ENCODE results near the gene CD83.
"Not testable (repeated sequence)": the region's sequence is repeated elsewhere in the genome, so short reads cannot be mapped to it uniquely, and the experiment has no call there.

CD83 gene

DNA sequence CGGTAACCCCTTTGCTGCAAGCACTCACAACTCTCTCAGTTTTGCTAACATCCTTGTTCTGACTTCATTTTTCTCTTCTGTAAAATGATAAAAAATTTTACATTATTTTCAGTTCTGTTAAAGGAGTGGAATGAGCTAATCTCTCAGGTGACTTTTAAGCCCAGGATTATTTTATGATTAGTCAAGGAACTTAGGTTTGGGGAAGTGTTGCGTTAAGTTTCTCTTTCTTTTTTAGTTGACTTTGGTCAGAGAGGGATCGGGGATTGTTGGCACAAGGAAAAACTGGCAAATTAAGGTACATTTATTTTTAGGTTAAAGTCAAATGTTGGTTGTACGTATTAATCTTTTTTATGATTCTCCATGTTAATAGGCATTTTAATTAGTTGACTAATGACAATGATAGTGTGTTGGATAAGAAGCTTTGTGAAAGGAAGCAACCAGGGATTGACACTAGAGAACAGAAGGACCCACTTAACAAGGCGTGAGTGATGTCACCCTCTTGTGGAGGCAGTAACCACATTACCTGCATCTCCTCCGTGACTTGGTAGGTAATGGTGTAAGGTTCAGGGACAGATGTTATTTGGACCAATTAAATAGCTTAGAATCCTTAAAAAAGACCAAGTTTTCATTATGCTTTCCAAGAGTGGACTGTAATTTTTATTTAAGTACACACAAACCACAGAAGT is 31.6 kb downstream of the CD83 start:
- TF ChIP-seq, protein P1, sequence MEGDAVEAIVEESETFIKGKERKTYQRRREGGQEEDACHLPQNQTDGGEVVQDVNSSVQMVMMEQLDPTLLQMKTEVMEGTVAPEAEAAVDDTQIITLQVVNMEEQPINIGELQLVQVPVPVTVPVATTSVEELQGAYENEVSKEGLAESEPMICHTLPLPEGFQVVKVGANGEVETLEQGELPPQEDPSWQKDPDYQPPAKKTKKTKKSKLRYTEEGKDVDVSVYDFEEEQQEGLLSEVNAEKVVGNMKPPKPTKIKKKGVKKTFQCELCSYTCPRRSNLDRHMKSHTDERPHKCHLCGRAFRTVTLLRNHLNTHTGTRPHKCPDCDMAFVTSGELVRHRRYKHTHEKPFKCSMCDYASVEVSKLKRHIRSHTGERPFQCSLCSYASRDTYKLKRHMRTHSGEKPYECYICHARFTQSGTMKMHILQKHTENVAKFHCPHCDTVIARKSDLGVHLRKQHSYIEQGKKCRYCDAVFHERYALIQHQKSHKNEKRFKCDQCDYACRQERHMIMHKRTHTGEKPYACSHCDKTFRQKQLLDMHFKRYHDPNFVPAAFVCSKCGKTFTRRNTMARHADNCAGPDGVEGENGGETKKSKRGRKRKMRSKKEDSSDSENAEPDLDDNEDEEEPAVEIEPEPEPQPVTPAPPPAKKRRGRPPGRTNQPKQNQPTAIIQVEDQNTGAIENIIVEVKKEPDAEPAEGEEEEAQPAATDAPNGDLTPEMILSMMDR (IDR thresholded peaks at IDR 0.05; ENCODE audit: low read depth, low read length), result no peak
- DNase-seq (ENCODE audit: low read depth in 2 of 2), result no peak
- H3K4me3 ChIP-seq (replicated peaks in 1 of 2; ENCODE audit: low read depth in 2 of 2, low read length in 2 of 2), result no peak overlapping the region

DNA sequence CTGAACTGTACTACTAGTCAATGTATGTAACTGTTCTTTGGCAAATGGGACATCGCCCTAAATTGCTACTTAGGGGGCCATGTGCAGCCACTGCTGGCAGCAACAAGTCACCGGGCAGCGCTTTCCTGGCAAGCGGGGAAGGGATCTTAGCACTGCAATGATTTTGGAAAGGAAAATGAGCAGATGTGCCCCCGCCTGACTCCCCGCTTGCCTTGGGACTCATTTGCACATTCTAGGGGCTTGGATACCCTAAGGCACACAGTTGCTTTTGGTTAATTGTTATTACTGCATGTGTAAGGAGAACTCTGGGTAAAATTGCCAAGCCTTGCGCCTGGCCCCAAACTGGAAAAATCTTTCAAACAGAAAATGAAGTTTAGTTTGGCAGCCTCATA is 32.2 kb downstream of the CD83 start:
- H3K4me3 ChIP-seq (replicated peaks in 1 of 2; ENCODE audit: low read depth in 2 of 2, low read length in 2 of 2), result no peak overlapping the region
- TF ChIP-seq, protein P1 (IDR thresholded peaks at IDR 0.05; ENCODE audit: low read depth, low read length), result no peak
- DNase-seq (ENCODE audit: low read depth in 2 of 2), result no peak

DNA sequence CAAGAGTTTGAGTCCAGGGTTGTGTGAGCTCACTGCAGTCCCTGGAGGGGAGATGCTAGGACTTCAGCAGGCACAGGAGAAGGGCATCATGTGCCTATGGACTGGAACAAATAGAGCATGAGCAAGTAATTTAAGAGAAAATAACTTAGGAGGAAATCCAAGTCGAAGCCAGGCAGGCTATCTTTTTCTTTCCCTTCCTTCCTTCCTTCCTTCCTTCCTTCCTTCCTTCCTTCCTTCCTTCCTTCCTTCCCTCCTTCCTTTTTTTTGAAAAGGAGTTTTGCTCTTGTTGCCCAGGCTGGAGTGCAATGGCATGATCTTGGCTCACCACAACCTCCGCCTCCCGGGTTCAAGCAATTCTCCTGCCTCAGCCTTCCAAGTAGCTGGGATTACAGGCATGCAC is 33.7 kb downstream of the CD83 start:
- not testable (repeated sequence) for DNase-seq (ENCODE audit: low read depth in 2 of 2); H3K4me3 ChIP-seq (replicated peaks in 1 of 2; ENCODE audit: low read depth in 2 of 2, low read length in 2 of 2)

DNA sequence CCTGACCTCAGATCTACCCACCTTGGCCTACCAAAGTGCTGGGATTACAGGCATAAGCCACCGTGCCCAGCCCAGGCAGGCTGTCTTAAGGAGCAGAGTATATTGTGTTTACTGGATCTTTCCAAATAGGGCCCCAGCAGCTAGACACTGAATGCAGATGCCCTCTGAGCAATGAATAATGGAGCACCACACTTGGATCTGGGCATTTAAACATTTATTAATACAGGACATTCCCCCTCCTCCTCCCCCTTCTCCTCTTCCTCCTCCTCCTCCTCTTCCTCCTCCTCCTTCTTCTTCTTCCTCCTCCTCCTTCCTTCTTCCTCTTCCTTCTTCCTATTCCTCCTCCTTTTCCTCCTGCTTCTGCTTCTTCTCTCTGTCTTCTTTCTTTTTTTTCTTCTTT is 34.2 kb downstream of the CD83 start:
- TF ChIP-seq, protein P1 (IDR thresholded peaks at IDR 0.05; ENCODE audit: low read depth, low read length), result no peak
- DNase-seq (ENCODE audit: low read depth in 2 of 2), result no peak
- no peak overlapping the region for H3K4me3 ChIP-seq (replicated peaks in 1 of 2; ENCODE audit: low read depth in 2 of 2, low read length in 2 of 2)

DNA sequence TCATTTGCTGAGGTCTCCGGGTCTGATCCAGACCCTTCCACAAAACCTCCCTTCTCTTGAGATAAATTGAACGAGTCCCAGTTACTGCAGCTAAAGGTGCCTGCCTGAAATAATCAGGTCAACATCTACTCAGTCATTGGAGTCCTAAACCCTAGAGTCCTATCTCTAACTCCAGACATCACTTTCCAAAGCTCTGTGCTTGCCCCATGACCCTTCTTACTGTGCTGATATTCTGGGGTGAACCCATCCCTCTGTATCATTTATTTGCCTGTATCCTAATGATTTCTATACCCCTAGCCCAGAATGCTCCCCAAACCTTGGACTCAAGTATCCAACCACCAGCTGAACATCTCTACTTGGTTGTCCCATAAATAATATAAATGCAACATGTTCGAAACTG is 35.7 kb downstream of the CD83 start:
- H3K4me3 ChIP-seq (replicated peaks in 1 of 2; ENCODE audit: low read depth in 2 of 2, low read length in 2 of 2), result no peak overlapping the region
- TF ChIP-seq, protein P1 (IDR thresholded peaks at IDR 0.05; ENCODE audit: low read depth, low read length), result no peak
- no peak for DNase-seq (ENCODE audit: low read depth in 2 of 2)

DNA sequence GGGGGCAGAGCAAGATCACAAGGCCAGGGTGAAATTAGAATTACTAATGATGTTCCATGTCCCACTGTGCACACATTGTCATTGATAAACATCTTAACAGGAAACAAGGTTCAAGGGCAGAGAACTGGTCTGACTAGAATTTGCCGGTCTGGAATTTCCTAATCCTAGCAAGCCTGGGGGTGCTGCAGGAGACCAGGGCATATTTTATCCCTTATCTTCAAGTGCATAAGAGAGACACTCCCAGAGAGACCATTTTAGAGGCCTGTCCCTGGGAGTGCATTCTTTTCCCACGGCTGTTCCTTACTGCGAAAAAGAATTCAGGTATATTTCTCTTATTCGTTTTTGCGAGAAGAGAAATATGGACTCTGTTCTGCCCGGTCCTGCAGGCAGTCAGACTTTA is 41.5 kb downstream of the CD83 start:
- DNase-seq (ENCODE audit: low read depth in 2 of 2), result no peak
- TF ChIP-seq, protein P1 (IDR thresholded peaks at IDR 0.05; ENCODE audit: low read depth, low read length), result no peak
- no peak overlapping the region for H3K4me3 ChIP-seq (replicated peaks in 1 of 2; ENCODE audit: low read depth in 2 of 2, low read length in 2 of 2)

DNA sequence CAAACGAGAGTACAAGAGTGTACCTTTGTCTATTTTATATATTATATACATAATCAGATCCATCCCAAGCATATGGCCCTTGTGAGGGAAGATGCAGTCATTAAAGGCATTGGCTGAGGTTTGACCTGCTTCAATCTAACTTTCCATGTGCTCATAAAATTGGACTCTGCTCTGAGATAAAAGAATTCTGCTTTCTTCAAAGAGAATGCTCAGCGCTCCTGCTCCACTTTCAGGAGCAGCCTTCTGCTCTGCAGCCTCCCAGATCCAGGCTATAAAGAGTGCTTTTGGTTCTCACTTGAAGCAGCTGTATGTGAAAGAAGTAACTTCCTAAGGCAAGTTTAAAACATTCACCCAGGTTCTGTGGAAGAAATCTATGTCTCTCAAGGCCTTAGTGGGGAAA is 45.3 kb downstream of the CD83 start:
- H3K4me3 ChIP-seq (replicated peaks in 1 of 2; ENCODE audit: low read depth in 2 of 2, low read length in 2 of 2), result no peak overlapping the region
- TF ChIP-seq, protein P1 (IDR thresholded peaks at IDR 0.05; ENCODE audit: low read depth, low read length), result no peak
- no peak for DNase-seq (ENCODE audit: low read depth in 2 of 2)
